ENCODE results near the gene TCF21.

DNA sequence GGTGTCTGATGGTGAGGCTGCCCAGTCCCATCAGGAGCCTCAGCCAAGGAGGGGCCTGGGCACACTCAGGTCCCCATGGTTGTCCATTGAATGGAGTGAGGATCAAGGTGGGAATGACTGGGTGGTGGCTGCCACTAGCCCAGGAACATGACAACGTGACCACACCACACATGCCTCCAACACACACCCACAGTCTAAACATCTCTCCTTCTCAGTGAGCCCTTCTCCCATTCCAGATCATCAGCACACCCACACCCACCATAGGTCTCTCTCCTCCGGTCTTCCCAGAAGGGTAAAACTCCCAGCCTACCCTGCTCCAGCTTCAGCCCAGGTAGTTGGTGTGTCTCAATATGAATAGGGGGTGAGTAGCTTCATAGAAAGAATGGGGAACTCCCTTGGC is 5.5 kb downstream of the TCF21 start:
- TF ChIP-seq CTCF (IDR thresholded peaks at IDR 0.05) (no peak), PBX3 (IDR thresholded peaks at IDR 0.05) (no peak), POLR2A (IDR thresholded peaks at IDR 0.05; ENCODE audit: low read length) (no peak), ESRRA (IDR thresholded peaks at IDR 0.05; ENCODE audit: borderline replicate concordance, low read length) (no peak), EP300 (IDR thresholded peaks at IDR 0.05) (no peak), PHF8 (IDR thresholded peaks at IDR 0.05; ENCODE audit: borderline replicate concordance, low read depth) (no peak), RFX5 (IDR thresholded peaks at IDR 0.05) (no peak)
